OCI-LY7 (cell line): Measurements from ENCODE around the gene EPB42. TPM values are rescaled to one million over a fixed set of nuclear protein-coding genes. Genes with fewer than 3 reads are reported as not detected.

Source experiments
- BruUV-seq: library from RNA; stranded (reverse); fragments of 400-500 nt; replicated peaks from 2 replicates; lab custom pipeline; 2021; lab: Mats Ljungman, UMichigan
- CTCF ChIA-PET: fragments of 300-600 bp; sonication (Branson Sonifier 250); formaldehyde crosslinking; loops from one replicate; lab custom pipeline; 2022; ENCODE audit warnings: antibody characterized with exemption; ENCODE audit not compliant: unreplicated experiment; lab: Charles Lee
- POLR2A ChIA-PET: fragments of 300-600 bp; sonication (Branson Sonifier 250); formaldehyde crosslinking; loops from one replicate; lab custom pipeline; 2022; ENCODE audit warnings: antibody characterized with exemption; lab: Charles Lee
- DNase-seq: peaks from one replicate; pipeline ENCODE4 v3.0.0-alpha.2; 2015; ENCODE audit warnings: low spot score
- H2AFZ ChIP-seq: fragments of 200-600 bp; sonication (generic), shearing (Covaris generic); 2 replicates; pipeline ENCODE4 v1.6.1; 2014; ENCODE audit warnings: mild to moderate bottlenecking, antibody characterized with exemption, low read length, moderate library complexity
- H3K27ac ChIP-seq: fragments of 200-600 bp; sonication (generic); 2 replicates; pipeline ENCODE4 v1.5.1; 2014; ENCODE audit warnings: mixed run types, low read depth, mild to moderate bottlenecking, moderate library complexity, low read length, inconsistent platforms; ENCODE audit not compliant: poor library complexity, severe bottlenecking
- H3K36me3 ChIP-seq: fragments of 200-600 bp; sonication (generic); 2 replicates; pipeline ENCODE4 v1.6.1; 2014; ENCODE audit warnings: mild to moderate bottlenecking, antibody characterized with exemption, low read length, moderate library complexity, mixed read lengths; ENCODE audit not compliant: insufficient read depth
- H3K4me1 ChIP-seq: fragments of 200-600 bp; sonication (generic); 2 replicates; pipeline ENCODE4 v1.5.1; 2014; ENCODE audit warnings: mild to moderate bottlenecking, low read length; ENCODE audit not compliant: insufficient read depth, poor library complexity, severe bottlenecking
- H3K4me2 ChIP-seq: fragments of 200-600 bp; sonication (generic); 2 replicates; pipeline ENCODE4 v1.6.1; 2014; ENCODE audit warnings: mild to moderate bottlenecking, low read length
- H3K4me3 ChIP-seq: fragments of 200-600 bp; sonication (generic); 2 replicates; pipeline ENCODE4 v1.5.1; 2014; ENCODE audit warnings: mild to moderate bottlenecking, low read depth, low read length; ENCODE audit not compliant: poor library complexity, severe bottlenecking
- H3K79me2 ChIP-seq: fragments of 200-600 bp; sonication (generic); 2 replicates; pipeline ENCODE4 v1.6.1; 2016; ENCODE audit warnings: low read depth, mild to moderate bottlenecking, low read length, moderate library complexity, mixed read lengths; ENCODE audit not compliant: insufficient read depth
- H3K9me2 ChIP-seq: fragments of 200-600 bp; sonication (generic); 2 replicates; pipeline ENCODE4 v1.6.1; 2016; ENCODE audit warnings: mild to moderate bottlenecking, low read length, mixed read lengths; ENCODE audit not compliant: insufficient read depth
- H3K9me3 ChIP-seq: fragments of 200-600 bp; sonication (generic); 2 replicates; pipeline ENCODE4 v1.6.1; 2014; ENCODE audit warnings: mild to moderate bottlenecking, mixed run types, low read length, mixed read lengths
- H4K20me1 ChIP-seq: fragments of 200-600 bp; sonication (generic); 2 replicates; pipeline ENCODE4 v1.6.1; 2014; ENCODE audit warnings: mild to moderate bottlenecking, antibody characterized with exemption, low read length, moderate library complexity, mixed read lengths; ENCODE audit not compliant: insufficient read depth
- EZH2phosphoT487 ChIP-seq: fragments of 200-600 bp; sonication (generic); IDR thresholded peaks from 2 replicates; pipeline ENCODE4 v1.6.1; 2018; ENCODE audit warnings: low read depth, borderline replicate concordance, mild to moderate bottlenecking, mixed run types, antibody characterized with exemption, low read length, moderate library complexity, mixed read lengths
- intact Hi-C: fragments of 100-400 bp; cut with micrococcal nuclease; formaldehyde crosslinking; loops from one replicate; pipeline ENCODE4 v1.10.0; 2022; ENCODE audit not compliant: unreplicated experiment
- total RNA-seq, 2 experiments: library from RNA; depleted of rRNA in 1 of 2; stranded (reverse); fragments of >200 nt in 1 of 2; shearing (Covaris generic) in 1 of 2; gene quantifications; 2 replicates each; pipeline ENCODE4 v1.2.3, GENCODE V29; 2014 to 2022
- TF ChIP-seq, protein P1 (sequence below): fragments of 200-600 bp; sonication (generic); conservative IDR thresholded peaks from 2 replicates; pipeline ENCODE4 v1.5.1; 2014; ENCODE audit warnings: mild to moderate bottlenecking, antibody characterized with exemption, low read length, moderate library complexity, mixed read lengths

The EPB42 gene
- total RNA-seq, 2 experiments from 2014 or later = not detected

- no peak overlapping the region for H2AFZ ChIP-seq
- no peaks in the 10 kb centered on the region for H3K9me2 ChIP-seq
- no peaks in the 10 kb centered on the region for H3K4me1 ChIP-seq
- ChIA-PET POLR2A (no interaction called here), CTCF (no interaction called here)
- H3K9me3 ChIP-seq = no peaks in the 10 kb centered on the region
- intact Hi-C loops = no loop called here
- no peaks in the 10 kb centered on the region for H4K20me1 ChIP-seq
- TF ChIP-seq, protein P1, sequence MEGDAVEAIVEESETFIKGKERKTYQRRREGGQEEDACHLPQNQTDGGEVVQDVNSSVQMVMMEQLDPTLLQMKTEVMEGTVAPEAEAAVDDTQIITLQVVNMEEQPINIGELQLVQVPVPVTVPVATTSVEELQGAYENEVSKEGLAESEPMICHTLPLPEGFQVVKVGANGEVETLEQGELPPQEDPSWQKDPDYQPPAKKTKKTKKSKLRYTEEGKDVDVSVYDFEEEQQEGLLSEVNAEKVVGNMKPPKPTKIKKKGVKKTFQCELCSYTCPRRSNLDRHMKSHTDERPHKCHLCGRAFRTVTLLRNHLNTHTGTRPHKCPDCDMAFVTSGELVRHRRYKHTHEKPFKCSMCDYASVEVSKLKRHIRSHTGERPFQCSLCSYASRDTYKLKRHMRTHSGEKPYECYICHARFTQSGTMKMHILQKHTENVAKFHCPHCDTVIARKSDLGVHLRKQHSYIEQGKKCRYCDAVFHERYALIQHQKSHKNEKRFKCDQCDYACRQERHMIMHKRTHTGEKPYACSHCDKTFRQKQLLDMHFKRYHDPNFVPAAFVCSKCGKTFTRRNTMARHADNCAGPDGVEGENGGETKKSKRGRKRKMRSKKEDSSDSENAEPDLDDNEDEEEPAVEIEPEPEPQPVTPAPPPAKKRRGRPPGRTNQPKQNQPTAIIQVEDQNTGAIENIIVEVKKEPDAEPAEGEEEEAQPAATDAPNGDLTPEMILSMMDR = no peak
- no peak for TF ChIP-seq EZH2phosphoT487
- H3K36me3 ChIP-seq = peaks cover 73% of the 10 kb centered on the region
- no peak overlapping the region for H3K4me2 ChIP-seq
- no peak for DNase-seq
- H3K79me2 ChIP-seq = no peaks in the 10 kb centered on the region
- no peak overlapping the region for H3K27ac ChIP-seq
- H3K4me3 ChIP-seq = no peak overlapping the region
- BruUV-seq = no TSS peak
Measured at GRCh38 chr15:43193710-43194109, 27.1 kb downstream of the EPB42 start.

GRCh38 chr15:43190178-43190577, 30.6 kb downstream of the EPB42 start:
- no peak for DNase-seq
- Histone ChIP-seq H3K4me3 (no peak overlapping the region), H3K9me3 (no peaks in the 10 kb centered on the region), H4K20me1 (no peaks in the 10 kb centered on the region), H3K4me1 (peaks cover 13% of the 10 kb centered on the region), H3K4me2 (no peak overlapping the region), H3K36me3 (peaks cover 63% of the 10 kb centered on the region), H2AFZ (no peak overlapping the region), H3K27ac (no peak overlapping the region), H3K79me2 (peaks cover 18% of the 10 kb centered on the region; the same call in 1 of the 2 replicates), H3K9me2 (no peaks in the 10 kb centered on the region)
- intact Hi-C loops = no loop called here
- TF ChIP-seq EZH2phosphoT487 = no peak
- TF ChIP-seq, protein P1 = no peak
- CTCF ChIA-PET = no interaction called here
- POLR2A ChIA-PET = interaction anchor here (0.9 to 1.1 kb wide), 2 partner anchors 95 to 173 kb away, joined by 3 read pairs; no protein-coding TSS in a partner anchor
- BruUV-seq = no TSS peak

DNA sequence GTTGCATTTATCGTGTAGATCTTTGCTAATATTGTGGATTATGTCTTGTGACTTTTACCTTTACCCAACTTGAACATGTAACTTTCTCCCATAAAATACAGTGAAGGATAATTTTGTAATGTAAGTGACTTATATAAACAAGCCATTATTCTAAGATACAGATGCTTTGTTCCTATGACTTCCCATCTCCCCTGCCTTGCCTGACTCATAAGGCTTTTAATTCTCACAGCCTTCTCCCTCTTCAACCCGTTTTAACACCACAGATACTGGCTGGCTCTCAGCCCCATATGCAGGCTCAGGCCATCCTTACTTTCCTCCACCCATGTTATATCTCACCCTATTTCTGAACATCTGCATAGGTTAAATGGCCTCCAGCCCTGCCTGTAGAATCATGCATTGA, 31.5 kb downstream of the EPB42 start:
- Histone ChIP-seq H3K36me3 (peaks cover 58% of the 10 kb centered on the region), H3K4me1 (peaks cover 13% of the 10 kb centered on the region), H4K20me1 (no peaks in the 10 kb centered on the region), H3K4me3 (no peak overlapping the region), H3K4me2 (no peak overlapping the region), H3K9me2 (no peaks in the 10 kb centered on the region), H3K79me2 (peaks cover 18% of the 10 kb centered on the region; the same call in 1 of the 2 replicates), H3K9me3 (no peaks in the 10 kb centered on the region), H2AFZ (no peak overlapping the region), H3K27ac (no peak overlapping the region)
- ChIA-PET CTCF (no interaction called here), POLR2A (no interaction called here)
- no peak for DNase-seq
- TF ChIP-seq, protein P1 = no peak
- no peak for TF ChIP-seq EZH2phosphoT487
- no TSS peak for BruUV-seq
- intact Hi-C loops = no loop called here
